ENCODE measurements around the gene RFWD3.
"Not testable (repeated sequence)": the region's sequence is repeated elsewhere in the genome, so short reads cannot be mapped to it uniquely, and the experiment has no call there.

The RFWD3 gene

DNA sequence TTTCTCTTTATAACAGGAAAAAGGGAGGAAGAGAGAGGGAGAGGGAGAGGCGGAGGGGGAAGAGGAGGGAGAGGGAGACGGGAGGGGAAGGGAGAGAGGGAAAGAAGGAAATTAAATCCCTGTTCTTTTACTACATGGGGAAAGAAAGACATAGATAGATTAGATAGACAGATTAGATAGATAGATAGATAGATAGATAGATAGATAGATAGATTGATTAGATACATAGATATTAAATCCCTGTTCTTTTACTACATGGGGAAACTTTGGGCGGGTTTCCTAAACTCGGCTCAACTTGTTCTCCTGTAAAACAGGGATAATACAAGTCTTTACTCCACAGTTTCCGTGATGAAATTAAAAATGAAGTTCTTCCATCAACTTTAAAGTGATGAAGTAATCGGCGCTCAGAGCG is 661 bp downstream of the RFWD3 start:
- TF ChIP-seq, protein P1, sequence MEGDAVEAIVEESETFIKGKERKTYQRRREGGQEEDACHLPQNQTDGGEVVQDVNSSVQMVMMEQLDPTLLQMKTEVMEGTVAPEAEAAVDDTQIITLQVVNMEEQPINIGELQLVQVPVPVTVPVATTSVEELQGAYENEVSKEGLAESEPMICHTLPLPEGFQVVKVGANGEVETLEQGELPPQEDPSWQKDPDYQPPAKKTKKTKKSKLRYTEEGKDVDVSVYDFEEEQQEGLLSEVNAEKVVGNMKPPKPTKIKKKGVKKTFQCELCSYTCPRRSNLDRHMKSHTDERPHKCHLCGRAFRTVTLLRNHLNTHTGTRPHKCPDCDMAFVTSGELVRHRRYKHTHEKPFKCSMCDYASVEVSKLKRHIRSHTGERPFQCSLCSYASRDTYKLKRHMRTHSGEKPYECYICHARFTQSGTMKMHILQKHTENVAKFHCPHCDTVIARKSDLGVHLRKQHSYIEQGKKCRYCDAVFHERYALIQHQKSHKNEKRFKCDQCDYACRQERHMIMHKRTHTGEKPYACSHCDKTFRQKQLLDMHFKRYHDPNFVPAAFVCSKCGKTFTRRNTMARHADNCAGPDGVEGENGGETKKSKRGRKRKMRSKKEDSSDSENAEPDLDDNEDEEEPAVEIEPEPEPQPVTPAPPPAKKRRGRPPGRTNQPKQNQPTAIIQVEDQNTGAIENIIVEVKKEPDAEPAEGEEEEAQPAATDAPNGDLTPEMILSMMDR (conservative IDR thresholded peaks at IDR 0.05; ENCODE audit: low read depth, low read length) = no peak
- DNase-seq (ENCODE audit: low read depth) = no peak

DNA sequence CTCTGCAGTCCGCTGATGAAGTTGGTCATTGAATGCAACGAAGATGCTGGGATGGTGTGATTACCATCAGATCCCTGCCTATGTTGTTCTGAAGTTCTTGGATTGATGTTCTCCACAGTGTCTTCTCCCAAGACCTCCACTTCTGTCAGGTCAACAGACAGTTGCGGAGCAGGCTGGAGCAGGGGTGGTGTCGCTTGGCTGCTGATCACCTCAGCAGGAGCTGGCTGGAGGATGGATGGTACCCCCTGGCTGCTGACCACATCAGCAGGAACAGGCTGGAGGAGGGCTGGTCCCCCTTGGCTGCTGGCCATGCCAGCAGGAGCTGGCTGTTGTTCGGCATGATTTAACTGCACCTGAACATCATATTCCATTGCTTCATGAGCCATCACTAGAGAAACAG is 5.6 kb downstream of the RFWD3 start:
- no peak for DNase-seq (ENCODE audit: low read depth)
- TF ChIP-seq, protein P1 (conservative IDR thresholded peaks at IDR 0.05; ENCODE audit: low read depth, low read length) = no peak
- no peak overlapping the region for H3K4me3 ChIP-seq (ENCODE audit: low read depth, low read length)

More for the DNA sequence above, 661 bp downstream of the RFWD3 start:
- H3K4me3 ChIP-seq (ENCODE audit: low read depth, low read length) = peak overlapping the region; percentile 93

DNA sequence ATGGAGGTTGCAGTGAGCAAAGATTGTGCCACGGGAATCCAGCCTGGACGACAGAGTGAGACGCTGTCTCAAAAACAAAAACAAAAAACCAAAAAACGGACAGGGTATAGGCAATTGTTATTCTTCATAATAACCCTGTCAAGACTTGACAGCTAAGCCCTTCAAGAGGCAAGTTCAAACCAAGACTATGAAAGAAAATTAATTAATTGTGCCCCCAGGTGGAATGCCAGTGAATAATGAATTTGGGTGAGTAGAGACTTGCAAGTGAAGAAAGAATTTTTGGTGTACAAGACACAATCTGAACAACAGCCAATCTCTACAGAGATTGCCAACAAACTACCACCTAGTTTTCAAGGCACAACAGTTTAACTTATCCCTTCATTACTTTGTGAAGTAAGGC is 6.3 kb downstream of the RFWD3 start:
- no peak overlapping the region for H3K4me3 ChIP-seq (ENCODE audit: low read depth, low read length)
- TF ChIP-seq, protein P1 (conservative IDR thresholded peaks at IDR 0.05; ENCODE audit: low read depth, low read length) = no peak
- no peak for DNase-seq (ENCODE audit: low read depth)

DNA sequence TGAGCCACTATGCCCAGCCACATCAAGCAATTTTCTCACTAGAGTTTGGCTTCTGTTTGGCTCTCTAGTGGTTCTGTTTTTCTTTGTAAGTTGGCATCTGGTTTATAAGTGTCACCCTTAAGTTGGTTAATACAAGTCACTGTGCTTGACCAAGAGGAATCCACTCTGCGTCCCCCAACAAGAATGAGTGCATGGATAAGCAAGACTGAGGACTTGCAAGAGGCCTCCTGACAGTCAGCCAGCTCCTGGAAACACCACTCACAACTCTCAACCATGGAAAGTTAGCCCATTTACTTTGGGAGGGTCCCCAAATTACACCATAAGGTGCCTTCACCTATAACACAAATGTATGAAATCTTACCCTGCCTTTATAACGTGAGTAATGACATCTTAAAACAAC is 7.6 kb downstream of the RFWD3 start:
- TF ChIP-seq, protein P1 (conservative IDR thresholded peaks at IDR 0.05; ENCODE audit: low read depth, low read length) = no peak
- DNase-seq (ENCODE audit: low read depth) = no peak

DNA sequence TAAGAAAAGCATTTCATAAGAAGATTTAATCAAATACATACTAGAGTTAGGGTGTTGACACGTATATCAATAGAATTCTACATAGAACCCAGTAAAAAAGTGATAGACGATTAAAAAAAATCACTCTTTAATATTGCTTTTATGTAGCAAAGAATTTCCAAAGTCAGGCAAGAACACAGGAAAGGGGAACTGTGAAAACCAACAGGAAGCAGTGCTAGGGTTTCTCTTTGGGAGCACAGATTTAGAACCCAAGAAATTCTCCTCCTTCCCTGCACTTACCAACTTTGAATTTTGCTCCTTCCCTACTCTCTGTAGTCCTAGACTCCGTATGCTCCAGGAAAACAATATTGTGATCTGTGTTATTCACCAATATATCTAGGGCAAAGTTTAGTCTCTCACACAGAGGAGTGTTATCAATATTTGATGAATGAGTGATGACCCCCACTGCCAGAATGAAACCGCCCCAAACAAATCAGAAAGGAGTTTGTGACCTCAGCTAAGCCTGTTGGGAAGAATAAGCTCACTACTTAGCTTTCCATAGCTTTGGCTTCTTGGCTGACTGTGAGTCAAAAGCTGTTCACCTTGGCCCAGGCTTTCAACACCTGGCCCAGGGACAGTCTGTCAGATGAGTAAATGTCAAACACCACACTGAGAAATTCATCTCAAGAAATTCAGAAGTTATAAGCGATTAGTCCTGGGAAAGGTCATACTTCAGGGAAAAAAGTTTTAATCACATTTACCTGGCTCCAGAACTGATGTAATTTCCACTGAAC is 8.6 kb downstream of the RFWD3 start:
- no peak for DNase-seq (ENCODE audit: low read depth)
- TF ChIP-seq, protein P1 (conservative IDR thresholded peaks at IDR 0.05; ENCODE audit: low read depth, low read length) = no peak
- no peak overlapping the region for H3K4me3 ChIP-seq (ENCODE audit: low read depth, low read length)

More for the DNA sequence above, 7.6 kb downstream of the RFWD3 start:
- H3K4me3 ChIP-seq (ENCODE audit: low read depth, low read length) = no peak overlapping the region

DNA sequence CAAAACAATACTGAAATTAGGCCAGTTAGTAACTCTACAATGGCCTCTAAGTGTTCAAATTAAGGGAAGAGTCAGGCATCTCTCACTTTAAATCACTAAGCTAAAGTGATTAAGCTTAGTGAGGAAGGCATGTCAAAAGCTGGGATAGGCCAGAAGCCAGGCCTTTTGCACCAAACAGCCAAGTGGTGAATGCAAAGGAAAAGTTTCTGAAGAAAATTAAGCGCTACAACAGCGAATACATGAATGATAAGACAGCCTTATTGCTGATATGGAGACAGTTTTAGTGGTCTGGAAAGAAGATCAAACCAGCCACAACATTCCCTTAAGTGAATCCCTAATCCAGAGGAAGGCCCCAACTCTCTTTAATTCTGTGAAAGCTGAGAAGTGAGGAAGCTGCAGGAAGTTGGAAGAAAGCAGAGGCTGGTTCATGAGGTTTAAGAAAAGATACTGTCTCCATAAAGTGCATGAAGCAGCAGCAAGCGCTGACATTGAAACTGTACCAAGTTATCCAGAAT is 12.1 kb downstream of the RFWD3 start:
- TF ChIP-seq, protein P1 (conservative IDR thresholded peaks at IDR 0.05; ENCODE audit: low read depth, low read length) = no peak
- no peak for DNase-seq (ENCODE audit: low read depth)

DNA sequence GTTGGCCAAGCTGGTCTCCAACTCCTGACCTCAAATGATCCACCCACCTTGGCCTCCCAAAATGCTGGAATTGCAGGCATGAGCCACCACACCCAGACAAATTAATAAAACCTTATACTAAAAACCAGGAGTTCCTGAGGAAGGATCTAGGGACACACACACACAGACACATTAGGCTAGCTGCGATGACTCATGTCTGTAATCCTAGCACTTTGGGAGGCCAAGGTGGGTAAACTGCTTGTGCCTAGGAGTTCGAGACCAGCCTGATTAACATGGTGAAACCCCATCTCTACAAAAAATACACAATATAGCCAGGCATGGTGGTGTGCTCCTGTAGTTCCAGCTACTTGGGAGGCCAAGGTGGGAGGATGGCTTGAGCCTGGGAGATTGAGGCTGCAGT is 13.8 kb downstream of the RFWD3 start:
- H3K4me3 ChIP-seq (ENCODE audit: low read depth, low read length) = not testable (repeated sequence)
- peak; percentile 33 for DNase-seq (ENCODE audit: low read depth)

More for the DNA sequence above, 12.1 kb downstream of the RFWD3 start:
- no peak overlapping the region for H3K4me3 ChIP-seq (ENCODE audit: low read depth, low read length)

Measured in choroid plexus epithelial cell (primary cell).